Middle frontal gyrus (tissue), 1 donor: ENCODE data around the gene SYCN.

Experiments
- DNase-seq: peaks from one replicate; pipeline ENCODE4 v3.0.0-alpha.2; 2015; ENCODE audit warnings: low spot score; ENCODE audit errors: extremely low spot score

Gene SYCN

DNA sequence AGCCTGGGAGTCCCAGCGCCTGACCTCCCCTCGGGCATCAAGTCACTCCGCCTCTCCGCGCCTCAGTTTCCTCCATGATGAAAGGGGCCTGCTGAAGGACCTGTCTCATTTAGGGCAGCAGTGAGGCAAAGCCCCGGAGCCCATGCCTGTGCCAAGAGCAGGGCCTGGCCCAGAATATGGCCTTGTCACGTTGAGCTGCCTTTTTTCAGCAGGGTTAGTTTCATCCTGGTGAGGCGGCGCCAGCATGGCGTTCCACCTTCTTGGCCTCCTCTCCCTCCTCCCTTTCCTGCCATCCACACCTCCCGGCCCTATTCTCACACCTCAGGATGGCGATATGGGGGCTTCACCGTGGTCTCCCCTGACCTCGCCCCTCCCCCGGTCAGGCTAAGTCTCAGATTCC lies 48.3 kb downstream of the SYCN start:
- DNase-seq = no peak

DNA sequence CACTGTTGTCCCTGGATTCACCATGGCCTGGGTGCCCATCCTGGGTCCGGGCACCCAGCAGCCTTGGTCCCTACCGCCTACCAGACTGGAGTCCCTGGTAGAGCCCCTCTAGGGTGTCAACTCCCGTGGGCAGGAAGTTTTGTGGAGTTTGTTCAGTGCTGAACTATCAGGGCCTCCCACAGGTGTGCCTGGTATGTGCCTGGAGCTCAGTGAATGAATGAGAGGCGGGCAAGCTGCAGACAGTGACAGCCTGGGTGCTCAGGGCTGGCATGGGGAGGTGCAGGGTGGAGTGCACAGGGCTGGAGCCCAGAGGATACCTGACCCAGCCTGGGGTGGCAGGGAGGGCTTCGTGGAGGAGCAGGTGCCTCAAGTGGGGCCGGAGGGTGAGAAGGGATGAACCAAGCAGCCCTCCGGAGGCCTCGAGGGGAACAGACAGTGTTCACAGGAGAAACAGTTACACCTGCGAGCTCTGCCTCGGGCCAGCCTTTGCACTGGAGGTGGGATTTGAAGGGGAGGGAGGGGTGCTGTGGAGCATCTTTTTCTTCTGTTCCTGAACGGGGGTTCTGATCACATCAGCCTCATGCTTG lies 48.9 kb downstream of the SYCN start:
- no peak for DNase-seq

DNA sequence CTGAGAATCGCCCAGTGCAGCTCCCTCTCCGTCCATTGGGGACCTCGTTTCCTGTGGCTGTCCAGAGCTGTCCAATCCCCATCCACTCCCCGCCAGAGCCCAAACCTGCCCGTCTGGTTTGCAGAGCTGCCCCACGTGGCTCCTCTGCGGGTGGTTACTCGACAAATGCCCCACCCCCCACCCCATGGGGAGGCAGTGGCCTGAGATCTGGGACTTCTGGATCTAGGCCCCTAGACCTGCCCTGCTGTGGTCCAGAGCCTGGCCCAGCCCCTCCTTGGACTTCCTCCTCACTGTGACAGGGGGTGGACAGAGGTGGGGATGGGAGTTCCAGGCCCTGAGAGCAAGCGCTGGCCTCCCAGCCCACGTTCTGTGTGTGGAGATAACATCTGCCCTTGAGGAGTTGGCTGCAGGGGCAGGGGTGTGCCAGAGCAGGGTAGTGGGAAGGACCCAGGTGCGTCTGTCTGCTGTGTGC lies 49.4 kb downstream of the SYCN start:
- no peak for DNase-seq

DNA sequence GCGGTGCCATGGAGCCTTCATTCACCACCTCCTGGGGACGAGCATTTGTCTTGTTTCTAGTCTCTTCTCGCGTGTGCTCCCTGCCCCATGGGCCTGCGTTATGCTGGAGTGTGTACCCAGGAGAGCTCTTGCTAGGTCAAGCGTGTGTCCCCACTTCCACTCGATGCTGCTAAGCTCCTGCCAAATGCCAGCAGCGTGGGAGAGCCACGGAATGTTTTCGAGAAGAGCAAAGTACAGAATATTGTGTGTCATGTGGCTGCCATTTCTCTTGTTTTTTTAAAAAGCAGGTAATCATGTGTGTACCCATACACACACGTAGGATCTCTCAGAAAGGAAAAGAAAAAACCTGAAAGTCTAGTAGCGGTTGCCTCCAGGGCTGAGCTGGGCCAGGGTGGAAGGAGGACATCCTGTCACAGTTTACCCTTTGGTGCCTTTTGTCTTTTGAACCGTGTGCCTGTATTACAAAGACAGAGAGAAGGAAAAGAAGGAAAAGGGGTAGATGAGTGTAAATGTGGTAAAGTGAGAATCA lies 49.9 kb downstream of the SYCN start:
- no peak for DNase-seq
